ENCODE results near the gene RAB1A.

GRCh38 chr2:65136253-65136652, 6.3 kb upstream of the RAB1A start:
- TF ChIP-seq CTCF (conservative IDR thresholded peaks at IDR 0.05 in 1 of 2, IDR thresholded peaks at IDR 0.05 in 1 of 2; ENCODE audit: extremely low read depth in 1 of 2, insufficient read depth in 1 of 2, low read depth in 1 of 2, low read length in 2 of 2) (no peak), EZH2 (IDR thresholded peaks at IDR 0.05; ENCODE audit: borderline replicate concordance, low read length) (no peak)

All from mammary epithelial cell (primary cell).